ENCODE data around the gene HPCAL1. TPM values are rescaled to one million over a fixed set of nuclear protein-coding genes. Genes with fewer than 3 reads are reported as not detected.

The HPCAL1 gene
- total and polyA plus RNA-seq, 2 of the 8 experiments (the other 6 are each of a cell fraction or from before 2014, with no cell fraction given), result 5.8 to 8.6 TPM

DNA sequence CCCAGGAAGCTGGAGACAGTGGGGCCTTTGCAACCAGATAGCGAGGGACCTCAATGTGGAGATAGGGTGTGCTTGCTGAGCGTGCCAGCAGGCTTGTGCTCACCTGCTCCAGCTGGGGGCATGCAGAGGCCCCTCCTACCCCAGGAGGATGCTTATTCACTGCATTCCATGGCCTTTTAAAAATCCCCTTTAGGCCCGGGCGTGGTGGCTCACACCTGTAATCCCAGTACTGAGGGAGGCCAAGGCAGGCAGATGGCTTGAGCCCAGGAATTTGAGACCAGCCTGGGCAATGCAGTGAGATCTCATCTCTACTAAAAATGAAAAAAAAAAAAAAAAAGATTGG, 90.9 kb downstream of the HPCAL1 start:
- H2BK20ac ChIP-seq (ENCODE audit: low read length), result no peak overlapping the region
- H3K23me2 ChIP-seq (ENCODE audit: low read depth, low read length), result no peaks in the 10 kb centered on the region
- H3K79me2 ChIP-seq (ENCODE audit: control insufficient read depth in 1 of 2, insufficient read depth in 2 of 2, low read length in 2 of 2), result no peaks in the 10 kb centered on the region
- H3K4me2 ChIP-seq (ENCODE audit: insufficient read depth in 1 of 2, low read depth in 2 of 2, low read length in 2 of 2), result 0 out of 4 replicates have a peak overlapping the region, but pooled peaks of 1 of the 2 experiments have one; percentile 28
- no peak overlapping the region for H3K27ac ChIP-seq (ENCODE audit: low read depth, low read length)
- no peaks in the 10 kb centered on the region for H3K9me3 ChIP-seq (ENCODE audit: insufficient read depth in 2 of 2, low read depth in 1 of 2, low read length in 1 of 2)
- no peak overlapping the region for H3K56ac ChIP-seq (replicated peaks; ENCODE audit: insufficient read length, low read depth, low read length)
- H3K4me3 ChIP-seq (ENCODE audit: extremely low read depth in 1 of 4, insufficient read depth in 2 of 4, low read depth in 3 of 4, low read length in 4 of 4), result no peak overlapping the region
- H3K23ac ChIP-seq (ENCODE audit: insufficient read length), result no peak overlapping the region
- no peak overlapping the region for H2BK15ac ChIP-seq (ENCODE audit: low read length)
- CTCF ChIA-PET (ENCODE audit: partially characterized antibody), result interaction anchor here (0.5 to 6.3 kb wide), 8 partner anchors 9 to 321 kb away, joined by 3 to 48 read pairs (median 4); no protein-coding TSS in a partner anchor
- H3K4ac ChIP-seq (replicated peaks; ENCODE audit: insufficient read length, low read depth, low read length), result no peak overlapping the region
- FAIRE-seq (no peak), DNase-seq (ENCODE audit: low read depth in 1 of 2, low spot score in 2 of 2) (no peak)
- TF ChIP-seq KDM5A (IDR thresholded peaks at IDR 0.05; ENCODE audit: low read length) (no peak), EGR1 (IDR thresholded peaks at IDR 0.05; ENCODE audit: borderline replicate concordance, low read depth, low read length) (no peak), RAD21 (IDR thresholded peaks at IDR 0.05 in 1 of 2, conservative IDR thresholded peaks at IDR 0.05 in 1 of 2; ENCODE audit: low read depth in 2 of 2, low read length in 2 of 2) (no peak)
- no peaks in the 10 kb centered on the region; the same call in none of the 2 replicates for H3K79me1 ChIP-seq (ENCODE audit: low read depth, low read length)
- no peaks in the 10 kb centered on the region for H4K20me1 ChIP-seq (replicated peaks in 1 of 2; ENCODE audit: control insufficient read depth in 1 of 2, insufficient read depth in 2 of 2, low read length in 2 of 2)
- H2AK5ac ChIP-seq (ENCODE audit: low read depth, low read length), result peak overlapping the region; percentile 10; the same call in 1 of the 2 replicates
- H4K5ac ChIP-seq (ENCODE audit: insufficient read length, low read depth, low read length), result no peak overlapping the region
- no peak overlapping the region for H3K14ac ChIP-seq (ENCODE audit: insufficient read length)
- H2AFZ ChIP-seq (ENCODE audit: low read length), result no peak overlapping the region
- H2BK120ac ChIP-seq (replicated peaks; ENCODE audit: low read depth, low read length), result no peak overlapping the region
- no peak overlapping the region; the same call in 1 of the 2 replicates for H4K8ac ChIP-seq (ENCODE audit: extremely low read depth, insufficient read depth, low read length)
- H3K18ac ChIP-seq (ENCODE audit: extremely low read depth, low read length), result peak overlapping the region; percentile 21; the same call in 1 of the 2 replicates
- no peak overlapping the region for H2BK12ac ChIP-seq (ENCODE audit: low read depth, low read length)
- no peak overlapping the region for H4K91ac ChIP-seq (replicated peaks; ENCODE audit: insufficient read length, low read length)
- 92% methylated on average over 4 of the region's 4 CpGs; no CpG with 5 or more reads in 1 of the 2 experiments for WGBS, 2 experiments (ENCODE audit: extremely low coverage in 1 of 2, insufficient coverage in 1 of 2, insufficient read length in 1 of 2, insufficient replicate concordance in 2 of 2, low coverage in 1 of 2, low lambda C conversion rate in 2 of 2, missing lambda C conversion rate in 1 of 2)
- no peak overlapping the region for H3K9ac ChIP-seq (replicated peaks in 1 of 4; ENCODE audit: extremely low read depth in 1 of 4, low read depth in 3 of 4, low read length in 3 of 4)
- POLR2A ChIA-PET (ENCODE audit: partially characterized antibody), result interaction anchor here (1.0 kb wide), 1 partner anchor 24 kb away, joined by 4 read pairs; no protein-coding TSS in a partner anchor
- no peaks in the 10 kb centered on the region for H3K27me3 ChIP-seq (replicated peaks in 1 of 4; ENCODE audit: control insufficient read depth in 3 of 4, extremely low read depth in 1 of 4, insufficient read depth in 3 of 4, low read length in 3 of 4)
- H3K4me1 ChIP-seq (replicated peaks in 1 of 4; ENCODE audit: control insufficient read depth in 3 of 4, insufficient read depth in 4 of 4, low read length in 3 of 4), result peaks cover 4 to 14% (median 6%) of the 10 kb centered on the region in 4 experiments; a peak in 5 of 7 replicates
- 0 out of 2 replicates have a peak overlapping the region, but pooled peaks have one; percentile 40 for H2BK5ac ChIP-seq (ENCODE audit: low read depth, low read length)
- H3K36me3 ChIP-seq (ENCODE audit: control insufficient read depth in 2 of 4, insufficient read depth in 4 of 4, low read length in 3 of 4), result no peaks in the 10 kb centered on the region
